OCI-M2 (cell line): Measurements from ENCODE around the gene ZIC1.

Experiments
- DNase-seq: peaks from one replicate; lab custom pipeline; 2025; ENCODE audit not compliant: unreplicated experiment; lab: John Stamatoyannopoulos, UW

ZIC1 gene

DNA sequence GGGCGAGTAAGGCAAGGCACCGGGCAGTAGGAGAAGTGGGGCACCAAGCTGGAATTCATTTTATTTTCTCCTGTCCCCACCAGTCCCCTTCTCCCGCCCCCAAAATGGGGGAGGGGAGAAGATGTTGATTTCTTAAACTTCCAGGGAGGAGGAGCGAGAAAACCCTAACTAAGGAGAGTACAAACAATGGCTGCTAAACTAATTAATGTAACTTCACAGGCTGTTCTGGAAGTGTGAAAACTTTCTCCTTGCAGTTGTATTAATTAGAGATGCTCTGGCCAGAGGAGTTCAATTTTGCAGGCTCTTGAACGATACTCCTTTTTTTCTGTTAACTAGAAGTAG lies 14.3 kb upstream of the ZIC1 start:
- no peak for DNase-seq

GRCh38 chr3:147395899-147396711 lies 13.1 kb upstream of the ZIC1 start:
- no peak for DNase-seq

GRCh38 chr3:147396712-147397046 lies 12.5 kb upstream of the ZIC1 start:
- no peak for DNase-seq

DNA sequence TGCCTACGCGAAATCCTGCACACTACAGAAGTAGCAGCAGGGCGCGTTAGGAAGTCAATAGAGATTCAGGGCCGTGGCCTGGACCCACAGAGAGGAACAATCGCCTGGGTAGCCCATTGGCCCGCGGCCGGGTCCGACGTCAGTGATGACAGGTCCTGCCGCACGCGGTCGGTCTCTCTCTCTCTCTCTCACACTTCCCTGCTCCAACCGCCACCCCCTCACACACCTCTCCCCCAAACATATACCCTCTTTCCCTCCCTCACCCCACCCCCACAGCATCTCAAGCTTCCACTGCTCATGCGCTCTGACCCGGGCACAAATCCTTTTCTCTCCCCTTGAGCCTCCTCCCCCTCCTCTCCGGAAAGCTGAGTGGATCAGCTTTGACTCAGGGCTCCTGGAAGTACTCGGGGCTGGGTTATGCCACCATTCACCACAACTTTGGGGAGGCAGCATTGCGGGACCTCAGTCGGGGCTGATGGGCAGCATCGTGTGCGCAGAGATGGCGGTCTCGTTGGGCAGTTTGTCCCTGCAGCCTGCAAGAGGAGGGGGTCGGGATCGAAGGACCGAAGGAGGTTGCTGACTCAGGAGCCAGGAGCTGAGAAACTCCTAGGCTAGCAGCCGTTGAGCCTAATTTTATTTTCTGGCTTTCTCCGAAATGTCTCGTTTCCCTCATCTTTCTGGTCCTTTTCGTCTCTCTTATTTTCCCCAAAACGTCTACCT lies 11.8 kb upstream of the ZIC1 start:
- no peak for DNase-seq

DNA sequence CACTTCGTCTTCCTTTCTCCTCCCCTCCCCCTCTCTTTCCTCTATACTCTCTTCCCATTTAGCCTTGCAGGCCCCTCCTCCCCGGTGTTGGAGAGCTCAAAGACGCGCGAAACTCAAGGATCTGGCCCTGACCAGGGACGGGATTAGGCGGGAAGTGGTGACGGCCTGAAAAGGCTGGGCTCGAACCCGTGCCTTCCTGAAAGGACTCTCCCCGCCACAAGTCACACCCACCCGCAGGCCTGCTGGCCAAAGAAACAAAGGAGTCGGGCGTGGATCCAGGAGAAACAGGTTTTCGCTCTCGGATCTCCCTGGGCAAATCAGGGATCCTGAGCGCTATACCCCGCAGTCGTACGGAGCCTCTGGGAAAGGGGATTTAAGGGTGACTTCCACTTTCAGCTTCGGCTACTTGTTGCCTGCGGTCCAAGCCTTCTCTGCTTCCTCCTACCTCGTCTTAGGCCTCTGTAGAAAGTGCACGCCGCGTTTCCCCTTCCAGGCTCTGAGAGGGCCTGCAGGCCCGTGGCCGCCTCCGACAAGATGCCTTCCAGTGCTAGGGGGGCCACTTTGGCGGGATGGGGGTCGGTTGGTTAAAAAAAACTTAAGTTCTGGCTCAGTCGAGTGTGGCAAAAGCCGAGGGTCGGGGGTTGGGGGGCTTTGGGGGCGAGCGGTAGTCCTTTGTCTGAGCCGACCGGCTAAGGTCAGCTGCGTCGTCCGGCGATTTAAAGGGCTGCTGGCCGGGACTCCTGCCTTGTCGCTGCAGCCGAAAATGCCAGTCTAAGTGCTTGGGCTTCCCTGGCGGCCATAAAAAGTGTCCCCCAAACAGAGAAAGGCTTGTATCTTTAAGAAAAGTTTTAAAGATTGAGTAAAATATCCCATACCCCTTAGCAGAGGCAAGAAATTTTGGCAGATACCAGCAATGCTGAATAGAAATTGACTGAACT lies 11.0 kb upstream of the ZIC1 start:
- no peak for DNase-seq

DNA sequence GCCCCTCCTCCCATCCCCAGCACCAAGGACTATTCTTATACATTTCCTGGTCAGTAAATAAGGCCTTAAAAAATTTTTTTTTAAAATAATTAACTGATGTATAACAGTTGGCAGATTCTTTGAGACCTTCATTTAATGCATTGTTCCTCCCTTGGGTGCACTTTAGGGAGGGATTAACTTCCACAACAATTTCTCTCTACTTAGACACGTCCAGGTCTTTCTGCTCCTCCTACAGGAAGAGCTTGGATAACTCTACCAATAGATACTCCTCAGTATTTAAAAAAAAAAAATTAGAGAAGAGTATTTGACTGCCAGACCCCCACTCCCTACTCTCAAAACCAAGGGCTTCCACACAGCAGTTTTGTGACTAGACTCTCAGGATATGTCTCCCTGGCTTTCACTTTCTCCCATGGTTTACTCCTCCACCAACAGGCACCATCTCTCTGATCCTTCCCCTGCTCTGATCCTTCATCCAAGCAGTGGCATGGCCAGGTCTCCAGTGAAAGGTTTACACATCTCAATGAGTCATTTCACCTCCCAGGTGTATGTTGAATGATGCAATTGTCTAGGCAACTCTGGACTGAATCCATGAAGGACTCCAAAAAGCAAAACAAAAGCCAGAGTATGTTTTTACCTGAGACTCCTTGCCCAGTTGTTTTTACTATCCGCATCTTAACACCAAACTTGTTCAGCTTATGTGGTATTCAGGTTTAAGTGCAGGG lies 10.2 kb upstream of the ZIC1 start:
- no peak for DNase-seq

DNA sequence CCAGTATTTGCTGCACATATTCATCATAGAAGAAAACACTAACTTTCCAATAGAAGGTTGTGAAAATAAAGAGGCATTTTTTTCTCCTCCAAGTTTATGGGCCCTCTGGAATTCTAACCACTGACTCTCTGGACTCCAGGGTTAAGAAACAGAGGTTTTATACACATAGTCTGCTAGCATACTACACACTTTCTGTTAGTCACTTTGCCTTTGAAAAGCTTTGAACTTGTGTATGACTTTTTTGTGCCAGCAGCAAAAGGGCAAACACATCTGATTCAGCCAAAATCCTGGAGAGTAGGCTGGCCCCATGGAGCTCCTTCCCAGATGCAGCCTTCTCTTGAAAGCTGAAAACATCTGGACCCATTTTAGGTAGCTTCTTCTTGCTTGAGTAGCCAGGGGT lies 9.1 kb upstream of the ZIC1 start:
- DNase-seq = no peak

DNA sequence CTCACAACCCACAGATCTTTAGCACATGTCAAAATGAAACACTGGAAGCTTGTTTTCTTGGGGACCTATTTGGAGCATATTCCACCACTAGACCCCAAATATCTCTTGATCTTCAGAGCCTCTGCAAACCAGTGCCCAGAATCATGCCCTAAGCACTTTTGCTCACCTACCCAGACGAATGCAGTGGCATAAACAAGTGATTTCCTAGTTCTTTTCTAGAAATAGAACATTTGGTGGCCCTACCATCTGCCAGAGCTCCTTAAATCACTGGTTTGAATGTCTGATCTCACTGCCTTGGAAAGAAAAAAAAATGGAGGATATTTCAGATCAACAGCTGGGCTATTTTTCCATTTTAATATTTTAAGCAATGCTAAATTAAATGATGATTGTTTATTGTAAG lies 8.2 kb upstream of the ZIC1 start:
- no peak for DNase-seq

DNA sequence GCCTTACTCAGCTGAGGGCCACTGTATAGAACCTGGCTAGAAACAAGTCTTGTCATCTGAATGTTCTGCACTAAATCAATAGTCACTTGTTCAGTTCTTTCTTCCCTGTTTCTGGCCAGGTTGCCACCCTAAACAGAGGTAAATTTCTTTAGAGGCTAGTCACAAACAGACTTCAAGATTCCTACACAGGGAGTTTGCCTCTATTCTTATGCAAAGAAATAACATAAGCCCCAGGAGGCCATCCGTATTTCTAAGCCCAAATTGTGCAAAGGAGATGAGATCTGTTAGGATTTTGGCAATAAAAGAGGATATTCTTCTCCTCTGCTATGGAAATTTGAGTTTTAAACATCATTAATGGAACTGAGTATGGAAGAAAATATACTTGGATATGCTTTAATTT lies 7.7 kb upstream of the ZIC1 start:
- DNase-seq = no peak

GRCh38 chr3:147402159-147402558 lies 7.0 kb upstream of the ZIC1 start:
- DNase-seq = no peak

DNA sequence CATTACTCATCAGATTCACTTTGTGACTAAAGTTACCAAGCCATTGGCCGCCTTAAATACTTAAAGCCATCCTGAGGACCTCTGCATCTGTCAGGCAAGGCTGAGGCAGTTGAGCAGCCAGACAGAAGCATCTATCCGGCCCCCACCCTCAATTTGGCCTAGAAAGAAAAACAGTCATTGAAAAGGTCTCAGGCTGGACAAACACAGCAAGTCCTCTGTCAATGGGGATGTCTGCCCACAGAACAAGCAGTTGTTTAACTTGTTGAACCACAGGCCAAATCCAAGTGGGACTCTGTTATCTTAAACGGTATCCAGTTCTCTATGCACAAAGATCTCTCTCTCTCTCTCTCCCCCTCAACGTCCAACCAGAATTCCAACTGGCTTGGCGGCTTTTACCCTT lies 5.7 kb upstream of the ZIC1 start:
- DNase-seq = no peak

DNA sequence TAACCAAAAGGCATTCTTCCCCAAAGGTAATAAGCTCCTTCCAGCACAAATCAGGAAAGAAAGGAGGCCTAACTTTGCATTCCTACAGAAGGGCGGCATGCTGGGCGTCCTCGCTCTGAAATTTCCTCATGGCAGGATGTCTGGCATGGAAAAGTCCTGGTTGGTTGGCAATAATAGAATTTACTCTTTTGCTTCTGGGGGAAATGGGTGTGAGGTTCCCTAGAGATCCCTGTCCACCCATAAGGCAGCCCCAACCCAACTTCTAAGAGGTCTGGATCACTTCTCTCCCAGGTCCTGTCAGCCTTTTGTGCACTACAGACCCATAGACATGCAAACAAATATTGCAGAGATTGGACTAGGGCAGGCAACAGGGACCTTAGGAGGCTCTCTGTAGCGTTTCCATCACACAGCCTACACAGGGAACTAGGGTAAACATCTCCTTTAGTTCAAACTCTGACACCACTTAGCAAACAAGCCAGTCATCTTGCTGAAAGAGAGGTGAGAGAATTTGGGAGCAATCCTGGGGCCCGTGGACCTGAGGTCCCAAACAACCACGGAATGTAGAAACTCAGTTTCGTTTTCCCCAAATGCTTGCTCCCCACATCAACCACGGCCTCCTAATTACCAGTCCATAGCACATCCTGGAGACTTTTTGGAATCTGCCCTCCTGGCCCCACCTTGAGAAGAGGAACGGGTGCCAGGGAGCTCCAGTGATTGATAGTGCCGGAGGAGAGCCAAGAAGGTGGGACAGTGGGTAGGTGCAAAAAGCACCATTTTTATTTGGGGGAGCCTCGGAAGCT lies 5.0 kb upstream of the ZIC1 start:
- DNase-seq = no peak

DNA sequence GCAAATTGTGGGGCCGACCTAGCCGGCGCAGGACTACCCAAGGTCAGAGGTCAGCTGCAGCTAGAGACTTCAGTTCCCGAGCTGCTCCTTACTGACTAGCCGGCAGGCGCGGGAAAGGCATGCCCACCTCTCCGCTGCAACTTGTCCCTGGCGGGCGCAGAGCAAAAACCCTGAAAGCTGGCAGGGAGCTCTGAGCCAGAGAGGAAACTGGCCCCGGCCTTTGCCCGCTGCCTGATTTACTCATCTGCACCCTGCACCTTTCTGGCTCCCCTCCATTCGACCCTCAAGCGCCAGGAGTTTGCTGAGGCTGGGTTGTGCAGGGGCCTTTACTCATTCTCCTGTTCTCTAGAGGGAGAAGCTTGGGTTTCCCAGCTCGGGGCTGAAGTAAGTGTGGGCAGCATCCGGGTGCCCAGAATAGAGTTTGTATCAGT lies 4.3 kb upstream of the ZIC1 start:
- no peak for DNase-seq

GRCh38 chr3:147405231-147406027 lies 3.7 kb upstream of the ZIC1 start:
- DNase-seq = no peak

GRCh38 chr3:147406028-147406931 lies 2.9 kb upstream of the ZIC1 start, which contains the start of gene ZIC4:
Gene ZIC4 (minus strand): TSS chr3:147406543. CDS start chr3:147402797, 3,746 bp downstream.
- no peak for DNase-seq

GRCh38 chr3:147407114-147407497 lies 2.1 kb upstream of the ZIC1 start:
- DNase-seq = no peak

DNA sequence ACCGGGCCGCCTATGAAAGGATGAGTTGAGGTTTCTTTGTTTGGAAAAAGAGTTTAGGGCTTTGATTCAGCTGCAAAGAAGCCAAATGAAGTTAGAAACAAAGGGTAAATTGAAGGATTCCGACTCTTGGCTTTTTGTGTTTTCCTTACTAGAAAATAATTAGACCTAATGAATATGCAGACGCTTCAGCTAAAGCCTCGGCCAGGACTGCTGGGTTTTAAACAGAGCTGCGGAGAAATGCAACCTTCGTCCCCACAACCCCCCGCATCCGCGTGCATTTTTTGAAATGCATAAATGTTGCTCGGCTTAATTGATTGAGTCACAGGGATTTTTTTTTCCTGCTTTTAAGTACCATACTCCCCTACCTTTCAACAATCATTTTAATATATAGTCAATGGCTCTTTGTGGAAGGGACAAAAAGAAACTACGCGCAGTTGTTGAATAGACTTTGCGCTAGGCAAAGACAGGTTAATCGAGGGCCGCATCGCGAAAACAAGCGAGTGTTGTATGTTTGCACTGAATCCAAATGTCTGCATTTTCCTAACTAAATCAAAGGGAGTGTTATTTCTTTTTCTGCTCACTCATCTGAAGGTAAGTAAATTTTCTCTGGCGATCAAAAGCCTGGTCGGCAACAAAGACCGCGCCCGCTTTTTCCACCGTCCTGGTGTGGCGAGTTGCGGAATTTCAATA lies 1.5 kb upstream of the ZIC1 start:
- no peak for DNase-seq
